ENCODE results near the gene LRRTM1. TPM values are rescaled to one million over a fixed set of nuclear protein-coding genes. Genes with fewer than 3 reads are reported as not detected.

The LRRTM1 gene
- total RNA-seq, 1 donor from 2014 or later = not detected

GRCh38 chr2:80252294-80252986, 52.1 kb downstream of the LRRTM1 start:
- DNase-seq (ENCODE audit: low spot score) (no peak), ATAC-seq (no peak)
